Neural cell (in vitro differentiated cells): ENCODE results near the gene LPP. TPM values are rescaled to one million over a fixed set of nuclear protein-coding genes. Genes with fewer than 3 reads are reported as not detected.

Experiments
- H2AFZ ChIP-seq: fragments of 200-600, 300-800 bp; sonication (generic), shearing (Covaris generic); 2 replicates; pipeline ENCODE4 v1.6.0; 2014; ENCODE audit warnings: low read depth, mild to moderate bottlenecking, antibody characterized with exemption, low read length, moderate library complexity
- H3F3A ChIP-seq: fragments of 200-600 bp; shearing (Covaris generic); 2 replicates; pipeline ENCODE4 v1.6.1; 2016; ENCODE audit warnings: mild to moderate bottlenecking, moderate library complexity, mixed read lengths, antibody characterized with exemption, low read length; ENCODE audit not compliant: insufficient read depth, poor library complexity, severe bottlenecking
- H3K27ac ChIP-seq: fragments of 200-600, 300-800 bp; sonication (generic), shearing (Covaris generic); 2 replicates; pipeline ENCODE4 v1.5.1; 2014; ENCODE audit warnings: mild to moderate bottlenecking, low read length, moderate library complexity
- H3K27me3 ChIP-seq: fragments of 300-800, 200-600 bp; sonication (generic), shearing (Covaris generic); 2 replicates; pipeline ENCODE4 v1.6.0; 2014; ENCODE audit warnings: mild to moderate bottlenecking, low read depth, low read length, moderate library complexity; ENCODE audit not compliant: insufficient read depth
- H3K36me3 ChIP-seq: fragments of 300-800, 200-600 bp; sonication (generic), shearing (Covaris generic); 2 replicates; pipeline ENCODE4 v1.5.1; 2014; ENCODE audit warnings: mild to moderate bottlenecking, antibody characterized with exemption, low read length, moderate library complexity; ENCODE audit not compliant: insufficient read depth
- H3K4me2 ChIP-seq: fragments of 300-800, 200-600 bp; sonication (generic), shearing (Covaris generic); 2 replicates; pipeline ENCODE4 v1.6.0; 2014; ENCODE audit warnings: mild to moderate bottlenecking, low read length
- H3K4me3 ChIP-seq: fragments of 300-800, 200-600 bp; sonication (generic), shearing (Covaris generic); 2 replicates; pipeline ENCODE4 v1.5.1; 2014; ENCODE audit warnings: mild to moderate bottlenecking, low read length, moderate library complexity
- H3K79me2 ChIP-seq: fragments of 200-600 bp; shearing (Covaris generic); replicated peaks from 2 replicates; pipeline ENCODE4 v1.6.0; 2014; ENCODE audit warnings: mild to moderate bottlenecking, low read length, moderate library complexity; ENCODE audit not compliant: insufficient read depth
- H3K9ac ChIP-seq: fragments of 300-800, 200-600 bp; sonication (generic), shearing (Covaris generic); 2 replicates; pipeline ENCODE4 v1.6.1; 2016; ENCODE audit warnings: mild to moderate bottlenecking, low read length, mixed read lengths
- H3K9me2 ChIP-seq: fragments of 200-600 bp; shearing (Covaris generic); 2 replicates; pipeline ENCODE4 v1.6.1; 2016; ENCODE audit warnings: mild to moderate bottlenecking, low read length, mixed read lengths; ENCODE audit not compliant: insufficient read depth
- H3K9me3 ChIP-seq: fragments of 200-600, 300-800 bp; sonication (generic), shearing (Covaris generic); 2 replicates; pipeline ENCODE4 v1.6.1; 2016; ENCODE audit warnings: mild to moderate bottlenecking, mixed run types, low read length, moderate library complexity, mixed read lengths
- H4K20me1 ChIP-seq: fragments of 200-600 bp; shearing (Covaris generic); 2 replicates; pipeline ENCODE4 v1.6.1; 2016; ENCODE audit warnings: mild to moderate bottlenecking, mixed run types; ENCODE audit not compliant: insufficient read depth
- CTCF ChIP-seq: fragments of 450-650 bp; IDR thresholded peaks from 2 replicates; pipeline ENCODE4 v1.5.1; 2014; ENCODE audit warnings: antibody characterized with exemption, mild to moderate bottlenecking, moderate library complexity; ENCODE audit not compliant: poor library complexity, severe bottlenecking
- EP300 ChIP-seq: fragments of 450-650 bp; conservative IDR thresholded peaks from 2 replicates; pipeline ENCODE4 v1.6.1; 2014; ENCODE audit warnings: antibody characterized with exemption, mild to moderate bottlenecking, moderate library complexity; ENCODE audit not compliant: poor library complexity, severe bottlenecking
- EZH2 ChIP-seq: fragments of 200-600, 300-800 bp; shearing (Covaris generic), sonication (generic); IDR thresholded peaks from 2 replicates; pipeline ENCODE4 v1.6.1; 2014; ENCODE audit warnings: antibody characterized with exemption, low read length, borderline replicate concordance, mild to moderate bottlenecking; ENCODE audit not compliant: insufficient read depth, poor library complexity, severe bottlenecking
- MXI1 ChIP-seq: fragments of 450-650 bp; conservative IDR thresholded peaks from 2 replicates; pipeline ENCODE4 v1.6.1; 2014; ENCODE audit warnings: antibody characterized with exemption, mild to moderate bottlenecking; ENCODE audit not compliant: poor library complexity, severe bottlenecking
- POLR2AphosphoS5 ChIP-seq: IDR thresholded peaks from 2 replicates; pipeline ENCODE4 v1.6.1; 2012
- RAD21 ChIP-seq: fragments of 450-650 bp; conservative IDR thresholded peaks from 2 replicates; pipeline ENCODE4 v1.6.1; 2014; ENCODE audit warnings: antibody characterized with exemption, mild to moderate bottlenecking, moderate library complexity
- REST ChIP-seq: IDR thresholded peaks from 2 replicates; pipeline ENCODE4 v1.6.1; 2012; ENCODE audit warnings: borderline replicate concordance
- SMC3 ChIP-seq: fragments of 450-650 bp; conservative IDR thresholded peaks from 2 replicates; pipeline ENCODE4 v1.6.1; 2014; ENCODE audit warnings: antibody characterized with exemption, mild to moderate bottlenecking, moderate library complexity; ENCODE audit not compliant: poor library complexity
- TAF1 ChIP-seq: IDR thresholded peaks from 2 replicates; pipeline ENCODE4 v1.6.1; 2012; ENCODE audit warnings: low read depth
- polyA plus RNA-seq: library from polyadenylated mRNA; depleted of rRNA; stranded (reverse); fragments of >200 nt; gene quantifications from 2 replicates; pipeline ENCODE4 v1.2.3, GENCODE V29; 2014

LPP gene
- polyA plus RNA-seq, 1 donor from 2014 or later, result 3.0 TPM

GRCh38 chr3:188573956-188574355, 420.0 kb downstream of the LPP start:
- H3K79me2 ChIP-seq, result no peaks in the 10 kb centered on the region
- TF ChIP-seq POLR2AphosphoS5 (no peak), SMC3 (no peak), EZH2 (no peak)
- no peaks in the 10 kb centered on the region for H3K9me3 ChIP-seq

GRCh38 chr3:188574885-188575284, 420.9 kb downstream of the LPP start:
- no peak overlapping the region for H3K4me2 ChIP-seq
- H3K36me3 ChIP-seq, result no peaks in the 10 kb centered on the region
- H3K27me3 ChIP-seq, result no peaks in the 10 kb centered on the region
- TF ChIP-seq SMC3, result no peak
- TF ChIP-seq POLR2AphosphoS5, result no peak
- no peaks in the 10 kb centered on the region for H3F3A ChIP-seq
- H3K9me2 ChIP-seq, result no peaks in the 10 kb centered on the region
- H3K9me3 ChIP-seq, result no peaks in the 10 kb centered on the region
- H3K79me2 ChIP-seq, result no peaks in the 10 kb centered on the region
- H2AFZ ChIP-seq, result no peak overlapping the region
- no peak overlapping the region for H3K4me3 ChIP-seq
- no peaks in the 10 kb centered on the region for H4K20me1 ChIP-seq
- H3K9ac ChIP-seq, result no peak overlapping the region
- no peak overlapping the region for H3K27ac ChIP-seq

More at GRCh38 chr3:188573956-188574355, 420.0 kb downstream of the LPP start:
- H4K20me1 ChIP-seq, result no peaks in the 10 kb centered on the region
- no peaks in the 10 kb centered on the region for H3K27me3 ChIP-seq
- H3K9me2 ChIP-seq, result no peaks in the 10 kb centered on the region
- H2AFZ ChIP-seq, result no peak overlapping the region
- H3K9ac ChIP-seq, result no peak overlapping the region
- H3K27ac ChIP-seq, result no peak overlapping the region
- H3K36me3 ChIP-seq, result no peaks in the 10 kb centered on the region
- no peak overlapping the region for H3K4me2 ChIP-seq
- no peaks in the 10 kb centered on the region for H3F3A ChIP-seq
- no peak overlapping the region for H3K4me3 ChIP-seq

- H3K9me3 ChIP-seq, result no peaks in the 10 kb centered on the region
- H4K20me1 ChIP-seq, result no peaks in the 10 kb centered on the region
- H3K4me2 ChIP-seq, result no peak overlapping the region
- H3K36me3 ChIP-seq, result no peaks in the 10 kb centered on the region
- TF ChIP-seq TAF1, result no peak
- no peak for TF ChIP-seq POLR2AphosphoS5
- TF ChIP-seq CTCF, result no peak
- TF ChIP-seq REST, result no peak
- no peak for TF ChIP-seq EZH2
- TF ChIP-seq SMC3, result no peak
- TF ChIP-seq RAD21, result no peak
- TF ChIP-seq EP300, result no peak
- TF ChIP-seq MXI1, result no peak
- H3K9ac ChIP-seq, result no peak overlapping the region
- no peak overlapping the region for H2AFZ ChIP-seq
- H3F3A ChIP-seq, result no peaks in the 10 kb centered on the region
- H3K79me2 ChIP-seq, result no peaks in the 10 kb centered on the region
- H3K27me3 ChIP-seq, result no peaks in the 10 kb centered on the region
- no peak overlapping the region for H3K4me3 ChIP-seq
- no peaks in the 10 kb centered on the region for H3K9me2 ChIP-seq
- H3K27ac ChIP-seq, result no peak overlapping the region
Measured at GRCh38 chr3:188575501-188575900, 421.5 kb downstream of the LPP start.
